ENCODE results near the gene TGOLN2.

- no peak for TF ChIP-seq ZNF263 (CRISPR knock-in tag; IDR thresholded peaks at IDR 0.05; ENCODE audit: low read depth)
- no peak for TF ChIP-seq ZSCAN18 (CRISPR knock-in tag; IDR thresholded peaks at IDR 0.05)
- TF ChIP-seq ZNF232 (CRISPR knock-in tag; IDR thresholded peaks at IDR 0.05): no peak
- TF ChIP-seq TCF7 (CRISPR knock-in tag; IDR thresholded peaks at IDR 0.05; ENCODE audit: low read depth): no peak
- no peak for TF ChIP-seq CTCF (IDR thresholded peaks at IDR 0.05)
- no peak for TF ChIP-seq NR2C2 (CRISPR knock-in tag; IDR thresholded peaks at IDR 0.05)
- no peak for TF ChIP-seq PREB (CRISPR knock-in tag; IDR thresholded peaks at IDR 0.05; ENCODE audit: borderline replicate concordance)
- no peak for TF ChIP-seq NFYB (CRISPR knock-in tag; conservative IDR thresholded peaks at IDR 0.05; ENCODE audit: low read depth)
- no peak for TF ChIP-seq CREM (CRISPR knock-in tag; IDR thresholded peaks at IDR 0.05)
- TF ChIP-seq STAT6 (CRISPR knock-in tag; conservative IDR thresholded peaks at IDR 0.05; ENCODE audit: low read depth): no peak
- TF ChIP-seq ZNF121 (CRISPR knock-in tag; IDR thresholded peaks at IDR 0.05): no peak
- no peak for TF ChIP-seq NFE2L1 (CRISPR knock-in tag; IDR thresholded peaks at IDR 0.05)
Measured at GRCh38 chr2:85310330-85310729, 17.5 kb downstream of the TGOLN2 start.
